ENCODE data around the gene BCKDHB. TPM values are rescaled to one million over a fixed set of nuclear protein-coding genes. Genes with fewer than 3 reads are reported as not detected.

The BCKDHB gene
- total RNA-seq, 1 experiment from 2014 or later = 29.7 TPM

GRCh38 chr6:80356545-80356944 lies 250.1 kb downstream of the BCKDHB start:
- intact Hi-C loops (cut with micrococcal nuclease; ENCODE audit: unreplicated experiment) = no loop called here
- H3K27me3 Mint-ChIP-seq (ENCODE audit: insufficient read depth, unreplicated experiment) = no peaks in the 10 kb centered on the region
- Histone ChIP-seq H3K9me3 (no peaks in the 10 kb centered on the region), H3K4me1 (no peaks in the 10 kb centered on the region), H3K36me3 (ENCODE audit: control insufficient read depth, insufficient read depth, low read length) (no peaks in the 10 kb centered on the region), H3K27me3 (replicated peaks; ENCODE audit: control insufficient read depth, insufficient read depth, low read length) (no peaks in the 10 kb centered on the region), H3K4me3 (ENCODE audit: low read depth, low read length) (no peak overlapping the region)
- H3K9me3 Mint-ChIP-seq (ENCODE audit: unreplicated experiment) = peaks cover 6% of the 10 kb centered on the region
- H3K36me3 Mint-ChIP-seq (ENCODE audit: insufficient read depth, unreplicated experiment) = no peaks in the 10 kb centered on the region
- no peak overlapping the region for H3K27ac Mint-ChIP-seq (ENCODE audit: unreplicated experiment)
- ChIA-PET POLR2A (no interaction called here), CTCF (no interaction called here)
- BruUV-seq (replicated peaks) = no TSS peak
- H3K4me3 Mint-ChIP-seq (ENCODE audit: unreplicated experiment) = no peak overlapping the region
- no peaks in the 10 kb centered on the region for H3K4me1 Mint-ChIP-seq (ENCODE audit: low read depth, unreplicated experiment)
- no peak for TF ChIP-seq CTCF (IDR thresholded peaks at IDR 0.05; ENCODE audit: insufficient read depth in 1 of 2, low read depth in 1 of 2, low read length in 1 of 2, severe bottlenecking in 1 of 2, unreplicated experiment in 1 of 2)
- DNase-seq = no peak

GRCh38 chr6:80357081-80357480 lies 250.6 kb downstream of the BCKDHB start:
- POLR2A ChIA-PET = no interaction called here
- intact Hi-C loops (cut with micrococcal nuclease; ENCODE audit: unreplicated experiment) = no loop called here
- no peaks in the 10 kb centered on the region for H3K27me3 ChIP-seq (replicated peaks; ENCODE audit: control insufficient read depth, insufficient read depth, low read length)
- TF ChIP-seq CTCF (IDR thresholded peaks at IDR 0.05; ENCODE audit: insufficient read depth in 1 of 2, low read depth in 1 of 2, low read length in 1 of 2, severe bottlenecking in 1 of 2, unreplicated experiment in 1 of 2) = no peak
- no peaks in the 10 kb centered on the region for H3K4me1 ChIP-seq
- Mint-ChIP-seq H3K27ac (ENCODE audit: unreplicated experiment) (no peak overlapping the region), H3K27me3 (ENCODE audit: insufficient read depth, unreplicated experiment) (no peaks in the 10 kb centered on the region), H3K4me1 (ENCODE audit: low read depth, unreplicated experiment) (no peaks in the 10 kb centered on the region), H3K36me3 (ENCODE audit: insufficient read depth, unreplicated experiment) (no peaks in the 10 kb centered on the region), H3K4me3 (ENCODE audit: unreplicated experiment) (no peak overlapping the region), H3K9me3 (ENCODE audit: unreplicated experiment) (peaks cover 12% of the 10 kb centered on the region)
- H3K4me3 ChIP-seq (ENCODE audit: low read depth, low read length) = no peak overlapping the region
- CTCF ChIA-PET = no interaction called here
- H3K9me3 ChIP-seq = no peaks in the 10 kb centered on the region
- H3K36me3 ChIP-seq (ENCODE audit: control insufficient read depth, insufficient read depth, low read length) = no peaks in the 10 kb centered on the region
- DNase-seq = no peak
- BruUV-seq (replicated peaks) = no TSS peak

GRCh38 chr6:80357674-80358073 lies 251.2 kb downstream of the BCKDHB start:
- no peaks in the 10 kb centered on the region for H3K27me3 ChIP-seq (replicated peaks; ENCODE audit: control insufficient read depth, insufficient read depth, low read length)
- no peaks in the 10 kb centered on the region for H3K36me3 Mint-ChIP-seq (ENCODE audit: insufficient read depth, unreplicated experiment)
- no peaks in the 10 kb centered on the region for H3K9me3 ChIP-seq
- intact Hi-C loops (cut with micrococcal nuclease; ENCODE audit: unreplicated experiment) = no loop called here
- H3K27ac Mint-ChIP-seq (ENCODE audit: unreplicated experiment) = no peak overlapping the region
- DNase-seq = no peak
- peaks cover 12% of the 10 kb centered on the region for H3K9me3 Mint-ChIP-seq (ENCODE audit: unreplicated experiment)
- no peaks in the 10 kb centered on the region for H3K4me1 Mint-ChIP-seq (ENCODE audit: low read depth, unreplicated experiment)
- CTCF ChIA-PET = no interaction called here
- POLR2A ChIA-PET = no interaction called here
- H3K36me3 ChIP-seq (ENCODE audit: control insufficient read depth, insufficient read depth, low read length) = no peaks in the 10 kb centered on the region
- no peak for TF ChIP-seq CTCF (IDR thresholded peaks at IDR 0.05; ENCODE audit: insufficient read depth in 1 of 2, low read depth in 1 of 2, low read length in 1 of 2, severe bottlenecking in 1 of 2, unreplicated experiment in 1 of 2)
- no peaks in the 10 kb centered on the region for H3K27me3 Mint-ChIP-seq (ENCODE audit: insufficient read depth, unreplicated experiment)
- H3K4me3 Mint-ChIP-seq (ENCODE audit: unreplicated experiment) = no peak overlapping the region
- H3K4me1 ChIP-seq = no peaks in the 10 kb centered on the region
- H3K4me3 ChIP-seq (ENCODE audit: low read depth, low read length) = no peak overlapping the region
- no TSS peak for BruUV-seq (replicated peaks)

Measured in Caco-2 (cell line).